ENCODE measurements around the gene SLC13A1.

SLC13A1 gene

DNA sequence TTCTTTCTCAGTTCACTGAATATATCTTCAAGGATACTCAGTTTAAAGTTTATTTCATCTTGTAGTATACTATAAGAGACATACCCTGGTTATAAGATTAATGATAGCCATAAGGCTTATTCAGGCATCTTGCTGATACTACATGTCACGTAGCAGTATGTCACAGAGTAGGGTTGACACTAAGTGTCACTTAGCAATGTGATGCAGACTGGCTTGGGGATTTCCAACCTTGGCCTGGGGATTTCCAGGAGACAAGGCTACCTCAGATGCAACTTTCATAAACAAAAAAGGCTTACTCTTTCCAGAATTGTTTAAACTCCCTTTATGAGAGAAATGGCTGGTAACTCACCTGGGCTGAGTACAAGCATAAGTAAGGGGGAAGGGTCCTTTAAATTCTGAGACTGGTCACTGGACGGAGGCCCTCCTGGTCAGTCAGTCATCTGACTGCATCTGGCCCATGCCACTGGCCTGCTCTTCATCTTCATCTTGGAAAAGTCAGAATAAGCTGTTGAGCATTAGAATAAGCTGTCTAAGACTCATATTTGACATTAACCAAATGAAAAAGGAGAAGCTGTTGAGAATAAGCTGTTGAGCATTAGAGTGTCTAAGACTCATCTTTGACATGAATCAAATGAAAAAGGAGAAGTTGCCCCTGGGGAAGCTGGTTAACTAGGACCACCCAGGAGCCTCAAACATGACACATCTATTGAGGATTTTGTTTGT lies 9.5 kb downstream of the SLC13A1 start:
- no peak for DNase-seq

DNA sequence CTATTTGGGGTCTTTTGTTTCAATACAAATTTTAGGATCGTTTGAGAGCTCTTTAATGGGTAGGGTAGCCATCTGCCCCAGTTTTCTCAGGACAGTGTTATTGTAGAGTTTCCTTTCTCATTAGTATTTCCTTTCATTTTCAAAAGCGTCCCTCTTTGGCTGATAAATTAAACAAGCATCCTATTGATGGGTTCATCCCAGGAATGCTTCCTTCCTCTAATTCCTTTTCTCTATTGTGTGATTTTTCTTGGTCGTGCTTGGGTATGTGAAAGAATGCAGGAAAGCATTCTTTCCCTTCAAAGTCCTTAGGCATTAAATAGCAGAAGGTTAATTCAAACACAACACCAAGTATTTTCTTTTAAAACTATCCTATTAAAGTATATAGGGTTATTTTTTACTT lies 14.0 kb downstream of the SLC13A1 start:
- DNase-seq: no peak

DNA sequence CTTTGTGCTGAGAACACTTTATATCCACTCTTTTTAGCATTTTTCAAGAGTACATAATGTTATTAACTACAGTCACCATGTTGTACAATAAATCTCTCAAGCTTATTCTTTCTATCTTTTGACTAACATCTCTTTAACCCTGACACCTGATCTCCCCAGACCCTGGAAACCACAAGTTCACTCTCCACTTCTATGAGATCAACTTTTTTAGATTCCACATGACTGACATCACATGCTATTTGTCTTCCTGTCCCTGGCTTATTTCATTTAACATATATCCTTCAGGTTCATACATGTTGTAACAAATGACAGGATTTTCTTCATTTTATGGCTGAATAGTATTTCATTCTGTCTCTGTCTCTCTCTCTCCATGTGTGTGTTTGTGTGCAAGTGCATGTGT lies 15.5 kb downstream of the SLC13A1 start:
- DNase-seq: no peak

DNA sequence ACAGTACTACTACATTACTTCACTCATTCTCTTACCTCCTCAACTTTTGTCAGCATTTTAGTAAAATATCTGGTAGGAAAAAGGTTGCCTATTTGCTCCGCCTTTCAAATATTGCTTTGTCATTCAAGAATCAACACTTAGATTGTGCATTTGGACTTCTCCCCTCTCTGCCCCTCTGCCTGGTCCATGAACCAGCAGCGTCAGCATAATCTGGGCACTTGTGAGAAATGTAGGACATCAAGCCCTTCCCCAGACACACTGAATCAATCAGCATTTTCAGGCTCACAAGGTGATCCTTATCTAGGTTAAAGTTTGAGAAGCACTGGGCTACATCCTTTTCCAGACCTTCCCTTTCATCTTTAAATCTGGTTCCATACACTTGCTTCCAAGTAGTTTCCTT lies 16.3 kb downstream of the SLC13A1 start:
- no peak for DNase-seq

DNA sequence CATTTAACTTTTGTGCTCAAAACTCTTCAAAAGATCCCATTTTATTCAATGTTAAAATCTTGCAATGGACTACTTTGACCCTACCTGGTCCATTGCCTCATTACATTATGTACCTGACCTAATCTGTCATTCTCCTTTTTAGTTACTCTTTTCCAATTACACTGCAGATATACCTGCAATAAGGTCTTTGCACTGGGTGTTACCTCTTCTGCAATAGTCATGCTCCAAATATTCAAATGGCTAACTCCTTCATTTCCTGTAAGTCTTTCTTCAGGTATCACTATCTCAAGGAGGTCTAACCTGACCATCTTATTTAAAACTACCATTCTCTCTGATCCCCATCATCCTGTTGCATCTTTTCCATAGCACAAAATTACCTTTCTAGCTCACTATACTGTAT lies 22.3 kb downstream of the SLC13A1 start:
- no peak for DNase-seq

DNA sequence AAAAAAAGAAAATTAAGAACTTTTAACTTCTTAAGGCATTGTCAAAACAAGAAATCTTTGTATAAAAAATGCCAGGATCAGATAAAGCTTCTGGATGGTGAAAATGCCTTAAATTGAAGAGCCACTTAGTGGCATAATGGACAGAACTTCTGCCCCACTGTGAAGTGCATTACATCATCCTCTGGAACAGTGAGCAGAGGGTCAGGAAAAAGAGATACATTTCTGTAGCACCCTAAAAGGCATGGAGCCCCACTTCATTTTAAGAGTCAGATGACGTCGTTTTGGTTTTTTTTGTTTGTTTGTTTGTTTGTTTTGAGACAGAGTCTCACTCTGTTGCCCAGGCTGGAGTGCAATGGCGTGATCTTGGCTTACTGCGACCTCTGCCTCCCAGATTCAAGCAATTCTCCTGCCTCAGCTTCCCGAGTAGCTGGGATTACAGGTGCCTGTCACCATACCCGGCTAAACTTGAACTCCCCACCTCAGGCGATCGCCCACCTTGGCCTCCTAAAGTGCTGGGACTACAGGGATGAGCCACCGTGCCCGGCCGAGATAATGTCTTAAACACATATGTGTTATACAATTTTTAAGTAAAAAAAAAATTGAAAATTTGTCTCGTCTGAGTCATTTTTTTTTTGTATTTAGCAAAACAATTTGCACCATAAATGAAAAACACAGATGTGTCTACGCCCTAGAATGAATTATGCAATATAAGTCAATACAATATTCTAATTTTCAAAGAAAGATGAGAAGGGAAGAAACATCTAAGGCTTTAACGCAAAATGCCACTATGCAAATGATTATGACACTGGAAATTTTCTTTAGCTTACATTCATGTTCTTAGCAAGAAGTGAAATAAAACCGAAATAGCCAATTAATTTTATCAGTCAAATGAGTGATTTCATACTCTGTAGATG lies 29.2 kb downstream of the SLC13A1 start:
- DNase-seq: no peak

DNA sequence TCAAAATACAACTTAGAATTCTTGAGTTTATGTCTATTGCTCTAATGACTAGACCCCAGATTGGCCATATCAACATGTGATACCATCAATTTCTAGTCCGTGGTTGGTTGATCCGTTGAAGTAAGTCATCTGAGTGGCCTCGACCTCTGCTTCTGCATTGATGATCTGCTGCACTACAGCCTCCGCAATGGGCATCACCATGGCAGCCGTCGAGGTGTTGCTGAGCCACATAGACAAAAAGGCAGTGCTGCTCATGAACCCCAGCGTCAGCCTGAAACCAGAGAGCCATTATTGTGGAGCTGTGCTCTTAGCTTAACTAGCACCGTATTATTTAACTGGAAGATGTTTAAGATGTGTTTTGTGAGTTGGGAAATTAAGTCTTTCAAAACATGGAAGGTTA lies 30.7 kb downstream of the SLC13A1 start:
- DNase-seq: no peak

DNA sequence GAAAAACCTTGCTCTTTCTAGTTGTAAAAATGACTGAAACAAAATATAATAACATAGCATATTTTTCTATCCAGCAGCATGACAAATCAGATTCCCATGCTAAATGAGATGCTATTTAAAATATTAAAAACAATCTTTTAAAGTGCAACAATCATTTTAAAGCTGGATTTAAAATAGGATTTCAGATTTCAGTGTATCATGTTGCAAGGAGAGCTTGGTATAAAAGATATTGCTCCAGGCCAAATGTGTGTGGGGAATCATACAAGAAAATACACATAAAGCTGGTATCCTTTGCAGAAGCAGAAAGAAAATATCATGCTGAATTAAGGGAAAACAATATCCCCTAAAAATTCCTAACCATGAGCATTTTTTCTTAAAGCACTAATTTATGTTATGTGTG lies 42.2 kb downstream of the SLC13A1 start:
- no peak for DNase-seq

DNA sequence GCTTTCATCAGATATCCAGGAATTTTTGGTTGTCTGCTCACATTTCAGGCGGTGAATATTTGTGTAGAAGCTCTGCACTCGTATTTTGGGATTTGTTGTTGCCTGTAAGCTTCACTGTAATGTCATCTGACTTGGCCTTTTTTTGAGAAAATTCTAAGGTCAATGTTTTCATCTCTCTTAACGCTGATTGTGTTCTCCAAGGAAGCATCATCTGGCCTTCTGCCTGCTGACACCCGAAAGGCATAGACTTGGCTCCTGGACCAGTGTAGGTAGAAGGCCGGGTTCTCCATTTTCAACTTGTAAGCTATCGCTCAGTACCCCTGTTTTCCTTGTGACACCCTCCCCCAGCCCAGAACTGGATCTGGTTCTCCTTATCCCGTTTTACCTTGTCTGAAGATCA lies 44.2 kb downstream of the SLC13A1 start:
- DNase-seq: no peak

DNA sequence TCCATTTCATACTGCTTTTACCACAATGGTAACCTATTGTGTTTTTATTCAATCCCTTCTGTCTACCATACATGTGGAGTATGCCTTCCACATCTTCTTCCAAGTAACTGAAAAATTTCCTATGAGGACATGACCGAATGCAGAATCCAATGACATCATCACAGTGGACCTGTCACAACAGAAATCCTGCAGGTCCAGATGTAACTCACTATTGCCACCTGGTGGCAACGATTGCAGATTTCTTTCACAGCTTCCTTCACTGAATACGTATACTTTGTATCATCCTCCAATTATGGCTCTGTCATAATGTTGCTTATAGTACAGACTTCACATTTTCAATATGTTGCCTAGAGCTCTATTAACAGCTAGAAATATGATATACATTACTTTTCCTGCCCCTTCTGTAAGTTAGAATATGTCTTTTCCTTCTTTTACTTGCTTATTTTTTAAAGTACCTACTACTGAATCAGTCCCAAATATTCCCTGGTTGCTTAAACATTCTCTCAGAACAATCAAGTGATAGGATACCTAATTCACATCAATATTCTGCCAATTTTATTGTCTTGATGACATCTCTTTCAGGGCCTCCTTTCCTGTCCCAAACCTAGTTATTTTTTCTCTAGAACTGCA lies 45.4 kb downstream of the SLC13A1 start:
- no peak for DNase-seq

DNA sequence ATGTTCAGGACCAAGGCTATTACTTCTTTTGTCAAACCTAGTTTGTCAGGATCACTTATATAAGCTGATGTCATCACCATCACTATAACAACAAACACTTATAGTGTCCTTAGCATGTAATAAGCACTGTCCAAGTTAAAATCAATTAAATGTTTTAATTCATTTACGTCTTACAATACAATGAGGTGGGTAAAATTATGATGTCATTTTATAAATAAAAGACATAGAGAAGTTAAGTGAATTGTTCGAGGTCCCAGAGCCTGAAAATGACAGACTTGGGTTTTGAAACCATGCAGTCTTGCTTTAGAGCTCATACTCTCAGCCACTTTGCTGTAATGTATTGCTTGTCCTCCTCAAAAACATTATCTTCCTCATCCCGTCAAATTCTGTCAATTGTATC lies 48.3 kb downstream of the SLC13A1 start:
- DNase-seq: no peak

DNA sequence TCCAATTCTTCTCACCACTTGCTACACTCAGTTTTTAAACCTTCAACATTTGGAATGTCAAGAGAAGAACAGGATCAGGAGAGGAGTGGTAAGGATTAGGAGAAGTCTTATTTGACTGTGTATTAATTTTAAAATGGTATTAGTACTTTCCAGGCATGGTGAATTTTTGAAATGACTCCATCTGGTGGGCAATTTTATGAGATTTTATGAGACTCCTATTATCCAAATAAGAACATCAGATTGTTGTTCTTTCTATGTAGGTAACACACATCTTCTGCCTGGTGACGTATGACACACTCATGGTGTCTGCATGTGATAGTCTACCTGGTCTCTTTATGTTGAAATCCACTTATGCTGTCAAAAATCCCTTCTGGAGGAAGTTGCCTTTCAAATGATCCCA lies 51.0 kb downstream of the SLC13A1 start:
- no peak for DNase-seq

DNA sequence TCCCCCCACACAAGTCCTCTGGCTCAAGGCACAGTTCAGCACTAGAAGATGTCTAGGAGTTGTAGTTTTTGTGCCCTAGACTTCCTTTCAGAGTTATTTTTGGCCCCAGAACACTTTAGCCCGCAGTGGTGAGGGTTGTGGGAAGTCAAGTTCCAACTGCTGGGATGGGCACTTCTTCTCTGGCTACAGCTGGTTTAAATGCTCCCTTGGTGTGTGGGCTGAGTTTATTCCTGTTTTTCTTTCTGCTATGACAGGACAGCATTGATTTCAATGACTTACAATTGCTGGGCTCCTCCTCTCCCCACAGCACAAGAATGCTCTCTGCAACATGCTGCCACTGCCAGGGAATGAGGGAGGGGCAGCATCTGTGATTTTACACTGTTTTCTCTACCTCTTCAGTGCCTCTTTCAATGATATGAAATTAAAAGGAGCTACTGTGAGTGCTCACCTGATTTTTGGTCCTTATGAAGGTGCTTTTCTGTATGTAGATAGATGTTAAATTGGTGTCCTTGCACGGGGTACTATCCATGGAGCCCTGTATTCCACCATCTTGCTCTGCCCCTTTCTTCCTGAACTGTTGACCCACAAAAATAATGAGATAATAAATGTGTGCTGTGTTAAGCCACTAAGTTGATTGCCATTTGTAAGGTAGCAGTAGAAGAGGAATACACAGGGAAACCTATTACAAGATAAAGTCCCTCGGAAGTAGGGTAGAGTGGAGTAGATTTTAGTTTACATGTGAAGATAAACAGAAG lies 56.3 kb downstream of the SLC13A1 start:
- no peak for DNase-seq

DNA sequence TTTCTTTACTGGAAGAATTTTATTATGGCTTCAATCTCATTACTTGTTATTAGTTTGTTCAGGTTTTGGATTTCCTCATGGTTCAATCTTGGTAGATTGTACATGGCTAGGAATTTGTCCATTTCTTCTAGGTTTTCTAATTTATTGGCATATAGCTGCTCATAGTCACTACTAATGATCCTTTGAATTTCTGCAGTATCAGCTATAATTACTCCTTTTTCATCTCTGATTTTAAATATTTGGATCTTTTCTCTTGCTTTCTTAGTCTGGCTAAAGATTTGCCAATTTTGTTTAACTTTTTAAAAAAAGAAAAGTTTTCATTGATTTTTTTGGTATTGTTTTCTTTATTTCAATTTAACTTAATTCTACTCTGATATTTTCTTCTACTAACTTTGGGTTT lies 59.2 kb downstream of the SLC13A1 start:
- DNase-seq: no peak

DNA sequence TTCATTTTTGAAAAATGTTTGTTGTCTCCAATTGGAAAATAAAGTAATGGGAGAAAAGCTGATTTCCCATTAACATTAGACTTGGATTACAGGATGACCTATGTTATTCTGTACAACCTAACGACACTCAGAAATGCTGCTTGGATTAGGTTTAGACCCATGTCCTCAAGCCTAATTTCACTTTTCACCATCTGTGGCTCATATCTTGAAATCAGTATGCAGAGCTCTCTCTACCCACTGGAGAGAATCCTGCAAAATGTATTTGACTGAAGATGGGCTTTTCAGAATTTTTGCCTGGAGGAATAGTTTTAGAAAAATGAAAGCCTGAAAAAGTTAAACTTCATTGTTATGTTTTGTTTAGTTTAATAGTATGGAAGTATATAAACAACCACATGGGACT lies 63.8 kb downstream of the SLC13A1 start:
- DNase-seq: no peak

DNA sequence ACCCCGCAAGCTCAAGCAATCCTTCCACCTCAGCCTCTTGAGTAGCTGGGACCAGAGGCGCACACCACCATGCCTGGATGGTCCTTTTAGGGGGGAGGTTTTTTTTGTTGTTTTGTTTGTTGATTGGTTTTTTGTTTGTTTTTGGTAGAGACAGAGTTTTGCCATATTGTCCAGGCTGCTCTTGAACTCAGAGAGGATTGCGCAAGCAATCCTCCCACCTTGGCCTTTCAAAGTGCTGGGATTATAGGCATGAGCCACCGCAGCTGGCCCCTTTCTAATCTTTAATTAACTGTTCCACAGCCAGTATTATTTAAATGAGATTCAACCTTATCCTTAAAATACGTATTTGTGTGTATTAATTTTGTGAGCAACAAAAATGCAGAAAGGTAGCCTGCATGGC lies 65.8 kb downstream of the SLC13A1 start:
- no peak for DNase-seq

DNA sequence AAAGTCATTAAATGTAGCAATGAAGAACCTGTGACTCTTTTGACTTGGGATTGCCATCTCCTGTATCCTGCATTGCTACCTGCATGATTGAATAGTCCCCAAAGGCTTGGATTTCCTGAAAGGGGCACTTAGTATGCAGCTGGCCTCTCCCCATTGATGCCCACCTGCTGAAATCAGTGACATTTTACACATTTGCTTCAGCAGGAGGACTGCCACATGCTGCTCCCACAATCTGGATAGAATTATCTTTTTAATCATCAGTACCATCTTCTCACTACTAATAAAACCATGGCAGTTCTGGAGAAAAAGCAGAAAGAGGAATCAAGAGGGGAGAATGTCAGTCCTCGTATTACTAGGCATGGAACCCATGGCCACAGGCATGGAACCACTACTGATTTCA lies 67.8 kb downstream of the SLC13A1 start:
- DNase-seq: no peak

DNA sequence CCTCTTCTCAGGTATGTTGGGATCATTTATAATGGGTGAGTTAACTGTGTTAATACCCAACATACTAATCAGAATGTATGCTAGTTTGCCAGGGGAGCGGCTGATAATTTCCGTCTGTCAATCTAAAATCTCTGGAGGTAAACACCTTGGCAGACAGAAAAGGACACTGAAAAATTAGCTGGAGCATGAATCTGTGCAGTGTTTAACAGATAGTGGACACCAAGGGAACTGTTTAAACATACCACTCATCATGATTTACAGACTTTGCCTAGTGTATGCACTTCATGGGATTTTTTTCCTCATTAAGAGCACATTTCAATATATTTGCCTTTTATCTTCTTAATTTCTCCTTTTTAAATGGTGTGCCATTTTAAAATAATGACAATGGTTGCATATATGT lies 68.2 kb downstream of the SLC13A1 start:
- DNase-seq: no peak

DNA sequence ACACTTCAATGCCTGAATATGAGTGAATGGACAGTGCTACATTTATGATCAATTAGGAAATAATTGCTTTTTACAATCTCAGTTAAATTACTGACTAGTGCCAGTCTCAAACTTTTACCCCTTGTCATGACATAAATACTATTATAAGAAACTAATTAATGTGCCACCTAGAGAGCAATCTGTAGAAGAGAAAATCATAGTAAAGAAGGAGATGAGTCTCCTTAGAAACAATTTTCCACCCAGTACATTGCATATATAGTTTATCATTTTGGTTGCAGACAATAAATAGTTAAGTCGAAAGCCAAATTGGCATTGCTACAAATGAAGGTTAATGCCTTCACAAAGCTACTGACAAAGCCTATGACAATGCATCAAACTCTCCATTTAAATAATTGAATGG lies 68.6 kb downstream of the SLC13A1 start:
- no peak for DNase-seq

DNA sequence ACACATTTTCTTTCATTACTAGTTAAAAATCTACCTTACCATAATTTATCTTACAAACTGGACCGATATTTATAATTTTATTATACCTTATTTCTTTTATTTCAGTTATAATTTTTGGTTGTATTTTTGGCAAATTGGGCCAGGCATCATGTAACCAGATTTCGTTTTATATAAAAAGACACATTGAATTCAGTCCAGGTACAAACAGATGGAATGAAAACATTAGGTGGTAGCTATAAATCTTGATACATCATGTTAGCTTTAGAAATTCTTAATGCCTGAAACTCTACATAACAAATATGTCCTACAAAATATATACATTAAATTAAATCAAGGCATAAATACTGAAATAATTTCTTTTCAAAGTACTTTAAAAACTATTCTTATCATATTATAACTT lies 73.1 kb downstream of the SLC13A1 start:
- DNase-seq: no peak

DNA sequence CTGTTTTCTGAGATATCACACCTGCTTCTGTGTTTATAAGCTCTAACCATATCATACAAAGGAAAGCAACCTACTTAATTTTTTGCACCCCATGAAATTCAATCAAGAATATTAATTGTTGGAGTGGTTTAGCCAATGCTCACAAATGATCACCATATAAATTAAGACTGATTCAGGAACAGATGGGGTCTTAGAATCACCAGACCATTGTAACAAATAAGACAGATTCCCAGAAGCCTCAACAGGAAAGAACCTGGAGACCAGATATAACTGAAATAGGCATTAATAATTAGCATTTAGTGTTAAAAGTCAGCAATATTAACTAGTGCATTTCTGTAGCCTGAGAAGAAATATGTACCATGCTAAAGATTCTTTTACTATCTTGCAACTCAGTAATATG lies 73.6 kb downstream of the SLC13A1 start:
- DNase-seq: no peak

DNA sequence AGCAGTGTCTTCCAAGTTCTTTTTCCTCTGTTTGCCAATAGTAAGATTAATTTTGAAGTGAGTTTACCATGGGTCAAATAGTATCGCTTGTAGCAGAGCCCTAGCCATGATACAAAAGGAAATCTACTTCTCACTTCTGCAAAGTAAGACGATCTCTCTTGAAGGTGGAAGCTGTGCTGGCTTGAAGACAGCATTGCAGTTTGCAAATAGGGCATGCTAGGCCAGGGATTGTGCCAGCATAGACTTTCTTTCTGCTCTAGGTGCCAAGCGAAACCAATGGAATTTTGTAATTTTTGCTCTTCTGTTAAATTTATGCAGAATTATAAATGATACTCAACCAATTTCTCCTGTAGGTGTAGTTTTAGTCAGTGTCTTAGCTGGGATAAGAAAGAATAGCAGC lies 74.5 kb downstream of the SLC13A1 start:
- no peak for DNase-seq

DNA sequence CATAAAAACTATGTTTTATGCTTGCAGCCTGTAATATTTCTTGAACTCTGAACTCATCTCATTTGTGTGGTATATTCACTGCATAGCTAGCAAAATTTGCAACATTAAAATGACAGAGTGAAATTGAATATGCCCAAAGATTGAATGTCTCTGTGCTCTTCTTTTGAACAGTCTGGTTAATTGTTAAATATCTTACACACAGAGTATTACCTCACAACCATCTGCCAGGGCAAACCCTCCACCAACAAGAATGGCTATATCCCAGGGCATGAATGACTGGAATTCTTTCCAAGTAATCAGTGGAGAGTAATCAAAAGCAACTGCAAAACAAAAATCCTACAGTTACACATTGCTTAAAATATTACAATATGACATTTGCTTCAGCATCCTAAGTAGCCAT lies 76.9 kb downstream of the SLC13A1 start:
- DNase-seq: no peak

All from SIG-M5 (cell line).